UCSD-AML1 (cell line): ENCODE data around the gene MSH5.
A peak's percentile ranks its signal among the peaks of the same experiment; 100 is the strongest.

Experiments
- DNase-seq: peaks from one replicate; lab custom pipeline; 2025; ENCODE audit not compliant: unreplicated experiment; lab: John Stamatoyannopoulos, UW

MSH5 gene

GRCh38 chr6:31752739-31753319, 13.0 kb downstream of the MSH5 start:
- no peak for DNase-seq

DNA sequence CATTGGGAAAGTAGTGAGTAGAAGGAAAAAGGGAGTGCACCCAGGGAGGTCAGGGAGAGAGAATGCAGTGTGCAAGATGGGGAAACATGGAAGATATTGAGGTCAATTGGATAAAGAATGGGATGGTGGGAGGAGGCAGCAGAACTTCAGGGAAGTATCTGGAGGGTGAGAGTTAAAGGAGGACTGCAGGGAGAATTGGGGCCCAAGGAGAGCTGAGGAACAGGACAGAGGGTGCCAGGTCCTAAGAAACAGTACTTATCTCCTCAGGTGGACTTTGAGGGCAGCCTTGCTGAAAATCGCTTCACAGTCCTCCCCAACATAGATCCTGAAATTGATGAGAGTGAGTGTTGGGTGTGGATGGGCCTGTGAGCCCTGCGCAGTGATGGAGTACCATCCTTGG, 18.5 kb downstream of the MSH5 start:
- no peak for DNase-seq

GRCh38 chr6:31760790-31761189, 21.0 kb downstream of the MSH5 start:
- no peak for DNase-seq

GRCh38 chr6:31761343-31761742, 21.5 kb downstream of the MSH5 start:
- no peak for DNase-seq

- DNase-seq = no peak
These were observed 22.6 kb downstream of the MSH5 start, which contains the start of gene SAPCD1 for GRCh38 chr6:31762356-31762755. TSS of gene SAPCD1 (plus strand) at chr6:31762656. CDS start at chr6:31763055, 399 bp downstream.

- no peak for DNase-seq
These were observed 23.2 kb downstream of the MSH5 start for GRCh38 chr6:31762878-31763618.

GRCh38 chr6:31763619-31763940, 23.8 kb downstream of the MSH5 start:
- DNase-seq = no peak

- no peak for DNase-seq
These were observed 24.4 kb downstream of the MSH5 start for GRCh38 chr6:31764198-31764597.

- DNase-seq = no peak
These were observed 25.7 kb downstream of the MSH5 start for GRCh38 chr6:31765559-31765909.

DNA sequence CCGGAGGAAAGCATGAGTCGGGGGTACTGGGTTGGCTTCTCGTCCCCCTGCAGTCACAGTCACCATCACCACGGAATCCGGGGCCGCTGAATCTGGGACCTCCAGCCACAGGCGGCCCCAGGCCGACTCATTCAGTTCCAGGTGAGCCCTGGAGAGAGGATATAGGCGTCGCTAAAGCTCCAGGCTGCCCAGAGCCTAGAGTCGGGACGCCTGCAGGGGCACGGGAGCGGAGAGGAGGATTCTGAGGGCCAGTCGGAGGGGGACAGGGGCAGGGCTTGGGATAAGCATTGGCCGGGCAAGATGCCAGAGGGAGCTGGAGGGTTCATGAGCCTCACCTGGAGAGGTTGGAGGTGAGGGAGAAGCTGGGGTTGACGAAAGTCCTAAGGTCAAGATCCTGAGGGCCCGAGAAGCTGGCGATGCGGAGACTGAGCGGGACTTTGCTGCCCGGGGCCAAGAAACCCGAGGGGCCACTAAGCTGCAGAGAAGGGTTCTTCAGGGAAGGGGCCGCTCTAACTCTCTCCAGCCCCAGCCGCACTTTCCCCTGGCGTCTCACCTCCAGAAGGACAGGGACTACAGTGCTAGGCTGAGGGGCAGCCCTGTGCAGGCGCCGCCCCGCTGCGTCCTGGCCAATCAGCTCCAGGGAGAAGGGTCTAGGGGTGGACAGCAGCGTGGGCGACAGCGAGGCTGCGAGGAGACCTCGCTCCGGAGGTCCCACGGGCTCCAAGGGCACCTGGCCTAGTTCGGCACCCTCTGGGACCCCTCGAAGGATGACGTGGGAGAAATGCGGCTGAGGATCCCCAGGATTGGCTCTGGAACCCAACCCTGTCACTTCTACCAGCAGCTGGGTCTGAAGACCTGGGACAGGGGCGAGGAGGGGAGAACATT, 26.3 kb downstream of the MSH5 start:
- DNase-seq = no peak

- DNase-seq = no peak
These were observed 27.4 kb downstream of the MSH5 start for GRCh38 chr6:31767096-31767645.

- DNase-seq = no peak
These were observed 28.8 kb downstream of the MSH5 start for GRCh38 chr6:31768363-31769257.

GRCh38 chr6:31769684-31770371, 30.0 kb downstream of the MSH5 start:
- DNase-seq = peak; percentile 88

- DNase-seq = no peak
These were observed 31.1 kb downstream of the MSH5 start for GRCh38 chr6:31770860-31771259.

DNA sequence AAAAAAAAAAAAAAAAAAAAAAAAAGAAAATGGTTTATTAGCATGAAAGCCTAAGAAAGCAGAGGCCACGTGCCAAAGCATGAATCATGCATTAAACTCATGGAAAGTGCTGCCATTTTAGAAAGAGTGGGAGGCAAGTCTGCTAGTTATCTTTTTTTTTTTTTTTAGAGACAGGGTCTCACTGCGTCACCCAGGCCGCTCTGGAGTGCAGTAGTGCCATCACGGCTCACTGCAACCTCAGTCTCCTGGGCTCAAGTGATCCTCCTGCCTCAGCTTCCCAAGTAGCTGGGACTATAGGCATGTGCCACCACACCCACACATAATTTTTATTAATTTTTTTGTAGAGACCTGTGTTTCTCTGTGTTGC, 32.2 kb downstream of the MSH5 start:
- DNase-seq = no peak

GRCh38 chr6:31775184-31775583, 35.4 kb downstream of the MSH5 start:
- DNase-seq = no peak

DNA sequence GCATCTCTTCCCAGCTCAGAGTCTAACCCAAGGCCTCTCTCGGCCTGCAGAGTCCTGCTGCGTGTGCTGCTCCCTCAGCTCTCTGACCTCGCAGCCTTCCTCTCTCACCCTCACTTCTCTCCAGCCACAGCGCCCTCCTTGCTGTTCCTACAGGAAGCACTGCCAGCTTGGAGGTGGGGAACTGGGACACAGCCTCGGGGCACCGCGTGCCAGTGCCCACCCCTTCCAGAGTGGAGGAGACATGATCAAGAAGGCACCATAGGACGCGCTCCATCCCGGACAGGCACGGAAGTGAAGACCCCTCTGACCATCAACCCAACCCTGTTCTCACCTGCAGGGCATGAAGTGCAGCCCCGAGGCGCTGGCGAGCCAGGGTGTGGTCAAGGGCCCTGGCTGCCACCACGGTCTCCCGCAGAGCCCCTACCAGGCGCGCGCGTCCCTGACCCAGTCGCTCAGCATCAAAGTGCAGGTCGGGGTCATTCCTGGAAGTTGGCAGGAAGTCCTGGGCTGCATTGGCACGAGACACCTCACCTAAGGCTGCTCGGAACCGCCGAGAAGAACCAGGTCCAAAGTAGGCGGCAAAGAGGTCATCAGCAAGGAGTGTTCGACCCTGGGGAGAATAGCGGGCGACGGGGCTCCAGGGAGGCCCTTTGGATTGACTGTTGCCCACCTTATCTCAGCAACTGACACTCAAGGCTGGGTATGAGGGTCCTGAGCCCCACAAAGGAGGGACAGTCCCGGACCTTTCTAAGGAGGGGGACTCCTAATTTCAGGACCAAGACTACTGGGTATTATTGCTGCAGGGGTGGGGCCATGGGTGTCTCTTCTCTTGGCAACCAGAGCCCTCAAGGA, 36.1 kb downstream of the MSH5 start:
- no peak for DNase-seq

DNA sequence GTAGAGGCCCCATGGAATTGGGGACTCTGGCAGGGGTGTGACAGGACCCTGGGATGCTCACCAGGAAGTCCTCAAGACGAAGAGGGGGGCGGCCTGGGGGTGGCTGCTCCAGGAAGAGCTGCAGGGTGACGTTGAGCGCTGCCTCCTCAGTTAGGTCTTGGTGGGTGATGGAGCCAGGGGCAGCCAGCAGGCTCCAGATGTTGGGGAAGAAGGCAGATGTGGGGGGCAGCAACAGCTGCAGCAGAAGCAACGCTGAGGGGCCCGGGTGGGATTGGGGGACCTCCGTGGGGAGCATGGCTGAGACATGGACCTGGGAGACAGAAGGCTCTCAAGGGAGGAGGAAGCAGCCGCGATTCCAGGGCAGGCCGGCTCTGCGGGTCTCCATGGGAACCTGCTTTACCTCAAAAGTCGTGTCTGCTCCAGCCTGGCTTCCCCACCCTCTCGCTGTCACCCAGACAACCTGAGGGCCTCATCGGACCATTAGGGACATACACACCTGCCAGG, 36.7 kb downstream of the MSH5 start:
- no peak for DNase-seq

GRCh38 chr6:31776989-31777666, 37.3 kb downstream of the MSH5 start, which contains the start of gene VWA7:
TSS of gene VWA7 (minus strand) at chr6:31777328. CDS start at chr6:31776779, 549 bp downstream.
- DNase-seq = peak; percentile 86
